Ectodermal cell (in vitro differentiated cells): Measurements from ENCODE around the gene PDE11A.
"Not testable (repeated sequence)": the region's sequence is repeated elsewhere in the genome, so short reads cannot be mapped to it uniquely, and the experiment has no call there.

Experiments
- H3K27ac ChIP-seq: 2 replicates; pipeline ENCODE4 v1.7.0; 2013; ENCODE audit warnings: mild to moderate bottlenecking, low read depth, low read length; ENCODE audit not compliant: insufficient read depth, poor library complexity, severe bottlenecking
- H3K27me3 ChIP-seq: 2 replicates; pipeline ENCODE4 v1.7.0; 2013; ENCODE audit warnings: mild to moderate bottlenecking, low read length; ENCODE audit not compliant: insufficient read depth, control insufficient read depth, poor library complexity, severe bottlenecking
- H3K36me3 ChIP-seq: one replicate; pipeline ENCODE4 v1.7.0; 2013; ENCODE audit warnings: low read length; ENCODE audit not compliant: control insufficient read depth, insufficient read depth
- H3K4me1 ChIP-seq: one replicate; pipeline ENCODE4 v1.7.0; 2013; ENCODE audit warnings: low read length; ENCODE audit not compliant: control insufficient read depth, insufficient read depth
- H3K4me3 ChIP-seq: 2 replicates; pipeline ENCODE4 v1.7.0; 2013; ENCODE audit warnings: low read depth, low read length, control low read depth; ENCODE audit not compliant: insufficient read depth
- H3K9me3 ChIP-seq: 2 replicates; pipeline ENCODE4 v1.7.0; 2013; ENCODE audit warnings: mild to moderate bottlenecking, low read length, moderate library complexity; ENCODE audit not compliant: control insufficient read depth
- WGBS, 2 experiments: methylation state at CpG; one replicate each; pipeline ENCODE4 v1.1.7; 2013; ENCODE audit warnings: missing lambda C conversion rate in 2 of 2; 5-methylcytosine and 5-hydroxymethylcytosine counted together

Gene PDE11A

GRCh38 chr2:178057179-178057680, 15.3 kb downstream of the PDE11A start:
- Histone ChIP-seq H3K4me1 (no peaks in the 10 kb centered on the region), H3K27me3 (no peaks in the 10 kb centered on the region), H3K36me3 (no peaks in the 10 kb centered on the region), H3K9me3 (no peaks in the 10 kb centered on the region), H3K4me3 (no peak overlapping the region), H3K27ac (no peak overlapping the region)
- WGBS, 2 experiments, result 90% methylated on average over 2 of the region's 2 CpGs

GRCh38 chr2:178056345-178056744, 16.2 kb downstream of the PDE11A start:
- H3K4me3 ChIP-seq, result no peak overlapping the region
- no peak overlapping the region for H3K27ac ChIP-seq
- no peaks in the 10 kb centered on the region for H3K9me3 ChIP-seq
- H3K36me3 ChIP-seq, result no peaks in the 10 kb centered on the region
- 100% methylated on average over 1 of the region's 1 CpG for WGBS, 2 experiments
- H3K4me1 ChIP-seq, result no peaks in the 10 kb centered on the region
- H3K27me3 ChIP-seq, result no peaks in the 10 kb centered on the region

GRCh38 chr2:178051257-178051656, 21.3 kb downstream of the PDE11A start:
- H3K9me3 ChIP-seq, H3K4me1 ChIP-seq, H3K36me3 ChIP-seq, H3K4me3 ChIP-seq, H3K27ac ChIP-seq, H3K27me3 ChIP-seq: not testable (repeated sequence)
- WGBS, 2 experiments, result no CpG with 5 or more reads among the region's 2 CpGs

GRCh38 chr2:178047391-178047790, 25.2 kb downstream of the PDE11A start:
- Histone ChIP-seq H3K9me3 (no peaks in the 10 kb centered on the region), H3K36me3 (no peaks in the 10 kb centered on the region), H3K4me1 (no peaks in the 10 kb centered on the region), H3K4me3 (no peak overlapping the region), H3K27ac (no peak overlapping the region), H3K27me3 (no peaks in the 10 kb centered on the region)
- WGBS, 2 experiments, result 95% methylated on average over 2 of the region's 2 CpGs

GRCh38 chr2:178044836-178045235, 27.7 kb downstream of the PDE11A start:
- Histone ChIP-seq H3K9me3 (no peaks in the 10 kb centered on the region), H3K4me3 (no peak overlapping the region), H3K36me3 (no peaks in the 10 kb centered on the region), H3K27ac (no peak overlapping the region), H3K4me1 (no peaks in the 10 kb centered on the region), H3K27me3 (no peaks in the 10 kb centered on the region)
- 84 to 91% methylated on average over 1 of the region's 1 CpG for WGBS, 2 experiments

- no peaks in the 10 kb centered on the region for H3K4me1 ChIP-seq
- no peak overlapping the region for H3K4me3 ChIP-seq
- 88 to 100% methylated on average over 1 of the region's 1 CpG for WGBS, 2 experiments
- H3K27ac ChIP-seq, result no peak overlapping the region
- no peaks in the 10 kb centered on the region for H3K27me3 ChIP-seq
- H3K36me3 ChIP-seq, result no peaks in the 10 kb centered on the region
- H3K9me3 ChIP-seq, result no peaks in the 10 kb centered on the region
These were observed 29.3 kb downstream of the PDE11A start for GRCh38 chr2:178043266-178043665.

GRCh38 chr2:178033583-178033982, 39.0 kb downstream of the PDE11A start:
- not testable (repeated sequence) for H3K27me3 ChIP-seq, H3K9me3 ChIP-seq, H3K4me1 ChIP-seq, H3K36me3 ChIP-seq, H3K4me3 ChIP-seq, H3K27ac ChIP-seq

GRCh38 chr2:178029342-178029741, 43.2 kb downstream of the PDE11A start:
- H3K4me1 ChIP-seq, result no peaks in the 10 kb centered on the region
- H3K4me3 ChIP-seq, result no peak overlapping the region
- no peaks in the 10 kb centered on the region for H3K27me3 ChIP-seq
- H3K36me3 ChIP-seq, result no peaks in the 10 kb centered on the region
- WGBS, 2 experiments, result no CpG with 5 or more reads among the region's 1 CpG
- no peaks in the 10 kb centered on the region for H3K9me3 ChIP-seq
- H3K27ac ChIP-seq, result no peak overlapping the region

- H3K27me3 ChIP-seq, result no peaks in the 10 kb centered on the region
- 97 to 100% methylated on average over 2 to 3 of the region's 4 CpGs for WGBS, 2 experiments
- H3K36me3 ChIP-seq, result no peaks in the 10 kb centered on the region
- H3K9me3 ChIP-seq, result no peaks in the 10 kb centered on the region
- H3K4me1 ChIP-seq, result no peaks in the 10 kb centered on the region
- H3K27ac ChIP-seq, result no peak overlapping the region
- no peak overlapping the region for H3K4me3 ChIP-seq
These were observed 46.9 kb downstream of the PDE11A start for GRCh38 chr2:178025551-178026185.

- 93 to 95% methylated on average over 7 of the region's 7 CpGs for WGBS, 2 experiments
These were observed 54.4 kb downstream of the PDE11A start for GRCh38 chr2:178018141-178018540.

GRCh38 chr2:178016612-178017011, 56.0 kb downstream of the PDE11A start:
- Histone ChIP-seq H3K9me3 (no peaks in the 10 kb centered on the region), H3K4me1 (no peaks in the 10 kb centered on the region), H3K36me3 (no peaks in the 10 kb centered on the region), H3K27ac (no peak overlapping the region), H3K4me3 (no peak overlapping the region), H3K27me3 (no peaks in the 10 kb centered on the region)
- WGBS, 2 experiments, result 0% methylated on average over 1 of the region's 1 CpG

More at GRCh38 chr2:178018141-178018540, 54.4 kb downstream of the PDE11A start:
- Histone ChIP-seq H3K36me3 (no peaks in the 10 kb centered on the region), H3K9me3 (no peaks in the 10 kb centered on the region), H3K4me3 (no peak overlapping the region), H3K27me3 (no peaks in the 10 kb centered on the region), H3K4me1 (no peaks in the 10 kb centered on the region), H3K27ac (no peak overlapping the region)
